Mesothelial cell of epicardium (in vitro differentiated cells): ENCODE results near the gene KLHDC8A. TPM values are rescaled to one million over a fixed set of nuclear protein-coding genes. Genes with fewer than 3 reads are reported as not detected.
A peak's percentile ranks its signal among the peaks of the same experiment; 100 is the strongest.

ENCODE experiments used
- DNase-seq, 2 experiments: peaks; one replicate each; pipeline ENCODE4 v3.0.0; 2021; ENCODE audit warnings: low spot score in 2 of 2; ENCODE audit not compliant: unreplicated experiment in 2 of 2
- H3K27ac Mint-ChIP-seq: 2 replicates; pipeline ENCODE4 v1.8.0; 2021; ENCODE audit warnings: mixed read lengths
- H3K27me3 Mint-ChIP-seq: 2 replicates; pipeline ENCODE4 v1.8.0; 2021; ENCODE audit warnings: low read depth, mixed read lengths
- H3K36me3 Mint-ChIP-seq: 2 replicates; pipeline ENCODE4 v1.8.0; 2021; ENCODE audit warnings: mixed read lengths
- H3K4me1 Mint-ChIP-seq: 2 replicates; pipeline ENCODE4 v1.8.0; 2021; ENCODE audit warnings: mixed read lengths
- H3K4me3 Mint-ChIP-seq: 2 replicates; pipeline ENCODE4 v1.8.0; 2021; ENCODE audit warnings: mild to moderate bottlenecking, moderate library complexity, mixed read lengths
- H3K9me3 Mint-ChIP-seq: 2 replicates; pipeline ENCODE4 v1.8.0; 2021; ENCODE audit warnings: mixed read lengths
- total RNA-seq: library from RNA; stranded (reverse); gene quantifications from 3 replicates; pipeline ENCODE4 v1.2.1, GENCODE V29; 2021
- TF ChIP-seq, protein P1 (sequence below): fragments of 200-600 bp; sonication (generic); IDR thresholded peaks from one replicate; pipeline ENCODE4 v1.5.0; 2021; ENCODE audit warnings: antibody characterized with exemption; ENCODE audit not compliant: unreplicated experiment

Gene KLHDC8A
- total RNA-seq, 1 donor from 2014 or later = 0.51 TPM

DNA sequence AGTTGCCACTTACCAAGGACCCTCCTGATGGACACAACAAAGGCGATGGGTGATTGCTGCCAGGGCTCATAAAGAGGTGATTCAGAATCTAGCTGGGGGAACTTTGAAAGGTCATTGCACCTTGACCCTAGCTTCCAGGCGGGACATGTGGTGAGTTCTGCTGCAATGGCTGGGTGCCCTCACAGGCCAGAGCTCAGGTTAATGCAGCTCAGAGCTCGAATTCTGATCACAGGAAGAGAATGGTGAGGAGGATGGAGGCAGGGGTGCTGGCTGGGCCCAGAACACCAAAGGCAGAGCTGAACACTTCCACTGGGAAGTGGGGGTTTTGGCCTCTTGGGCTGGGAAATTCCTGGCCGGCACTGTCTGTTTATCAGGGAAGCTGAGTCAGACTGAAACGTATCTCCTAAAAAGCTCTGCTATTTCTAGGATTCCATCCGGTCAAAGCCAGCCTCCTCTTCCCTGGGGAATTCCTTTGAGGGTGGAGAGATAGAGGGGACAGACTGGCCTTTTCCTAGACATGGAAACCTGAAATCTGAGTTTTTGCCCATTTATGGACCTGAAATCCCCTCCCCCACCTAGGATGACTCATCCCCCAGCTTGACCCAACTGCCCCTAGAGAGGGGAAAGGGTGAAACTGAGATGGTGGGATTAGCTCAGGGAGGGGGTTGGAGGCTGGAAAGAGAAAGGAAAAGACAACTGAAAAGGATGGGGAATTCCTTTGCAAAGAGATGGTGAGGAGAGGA is 62.4 kb downstream of the KLHDC8A start:
- peak overlapping the region; percentile 97 for H3K27ac Mint-ChIP-seq
- H3K4me3 Mint-ChIP-seq = no peak overlapping the region
- H3K4me1 Mint-ChIP-seq = peaks cover 38% of the 10 kb centered on the region
- no peaks in the 10 kb centered on the region for H3K27me3 Mint-ChIP-seq
- no peaks in the 10 kb centered on the region for H3K9me3 Mint-ChIP-seq
- no peaks in the 10 kb centered on the region for H3K36me3 Mint-ChIP-seq
- DNase-seq = no peak
- TF ChIP-seq, protein P1, sequence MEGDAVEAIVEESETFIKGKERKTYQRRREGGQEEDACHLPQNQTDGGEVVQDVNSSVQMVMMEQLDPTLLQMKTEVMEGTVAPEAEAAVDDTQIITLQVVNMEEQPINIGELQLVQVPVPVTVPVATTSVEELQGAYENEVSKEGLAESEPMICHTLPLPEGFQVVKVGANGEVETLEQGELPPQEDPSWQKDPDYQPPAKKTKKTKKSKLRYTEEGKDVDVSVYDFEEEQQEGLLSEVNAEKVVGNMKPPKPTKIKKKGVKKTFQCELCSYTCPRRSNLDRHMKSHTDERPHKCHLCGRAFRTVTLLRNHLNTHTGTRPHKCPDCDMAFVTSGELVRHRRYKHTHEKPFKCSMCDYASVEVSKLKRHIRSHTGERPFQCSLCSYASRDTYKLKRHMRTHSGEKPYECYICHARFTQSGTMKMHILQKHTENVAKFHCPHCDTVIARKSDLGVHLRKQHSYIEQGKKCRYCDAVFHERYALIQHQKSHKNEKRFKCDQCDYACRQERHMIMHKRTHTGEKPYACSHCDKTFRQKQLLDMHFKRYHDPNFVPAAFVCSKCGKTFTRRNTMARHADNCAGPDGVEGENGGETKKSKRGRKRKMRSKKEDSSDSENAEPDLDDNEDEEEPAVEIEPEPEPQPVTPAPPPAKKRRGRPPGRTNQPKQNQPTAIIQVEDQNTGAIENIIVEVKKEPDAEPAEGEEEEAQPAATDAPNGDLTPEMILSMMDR = no peak

DNA sequence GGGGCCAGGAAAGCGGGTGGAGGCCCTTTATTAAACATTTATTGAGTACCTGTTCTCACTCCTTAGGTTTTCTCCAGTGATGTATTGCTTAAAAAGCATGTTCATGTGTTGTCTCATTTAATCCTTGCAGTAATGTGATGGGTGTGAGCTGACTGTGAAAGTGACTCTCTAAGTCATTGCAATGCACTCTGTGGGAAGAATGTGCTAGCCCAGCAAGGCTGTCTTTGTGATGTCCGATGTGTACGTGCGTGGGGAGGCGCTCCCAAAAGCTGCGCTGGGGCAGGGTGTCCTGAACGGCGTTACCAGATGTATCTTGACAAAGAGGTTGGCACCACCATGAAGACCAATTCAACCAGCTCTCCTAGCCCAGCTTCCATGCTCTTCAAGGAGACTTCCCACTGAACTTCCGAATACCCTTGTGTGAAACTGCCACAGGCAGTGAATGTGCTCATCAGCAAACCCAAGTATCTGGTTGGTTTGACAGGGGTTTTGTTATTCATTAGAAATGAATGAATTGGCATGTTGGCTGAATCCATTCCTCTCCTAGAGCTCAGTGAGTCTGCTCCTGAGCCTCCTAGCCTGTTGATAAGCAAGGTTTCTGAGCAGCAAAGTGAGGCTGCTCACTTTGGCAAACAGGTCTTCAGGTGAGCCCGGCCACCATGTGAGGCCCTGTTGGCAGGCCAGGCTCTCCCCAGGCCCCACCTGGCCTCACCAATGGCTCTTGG is 63.2 kb downstream of the KLHDC8A start:
- Mint-ChIP-seq H3K27ac (peak overlapping the region; percentile 97), H3K27me3 (no peaks in the 10 kb centered on the region), H3K9me3 (no peaks in the 10 kb centered on the region), H3K36me3 (no peaks in the 10 kb centered on the region), H3K4me3 (no peak overlapping the region), H3K4me1 (peaks cover 33% of the 10 kb centered on the region)
- DNase-seq = no peak
- TF ChIP-seq, protein P1 = no peak

DNA sequence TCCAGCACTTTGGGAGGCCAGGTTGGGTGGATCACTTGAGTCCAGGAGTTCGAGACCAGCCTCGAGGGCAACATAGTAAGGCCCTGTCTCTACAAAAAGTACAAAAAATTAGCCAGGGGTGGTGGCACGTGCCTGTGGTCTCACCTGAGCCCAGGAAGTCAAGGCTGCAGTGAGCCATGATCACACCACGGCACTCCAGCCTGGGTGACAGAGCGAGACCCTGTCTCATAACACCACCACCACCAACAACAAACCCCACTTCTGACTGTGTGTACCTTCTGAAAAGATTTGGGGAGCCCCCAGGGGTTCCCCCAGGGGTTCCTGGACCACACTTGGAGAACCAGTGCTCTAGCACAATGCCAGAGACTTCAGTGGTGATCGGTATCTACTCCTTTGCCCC is 65.1 kb downstream of the KLHDC8A start:
- H3K4me3 Mint-ChIP-seq = no peak overlapping the region
- H3K36me3 Mint-ChIP-seq = no peaks in the 10 kb centered on the region
- H3K9me3 Mint-ChIP-seq = no peaks in the 10 kb centered on the region
- no peak for DNase-seq
- no peak overlapping the region for H3K27ac Mint-ChIP-seq
- TF ChIP-seq, protein P1 = no peak
- peaks cover 25% of the 10 kb centered on the region for H3K4me1 Mint-ChIP-seq
- H3K27me3 Mint-ChIP-seq = no peaks in the 10 kb centered on the region

DNA sequence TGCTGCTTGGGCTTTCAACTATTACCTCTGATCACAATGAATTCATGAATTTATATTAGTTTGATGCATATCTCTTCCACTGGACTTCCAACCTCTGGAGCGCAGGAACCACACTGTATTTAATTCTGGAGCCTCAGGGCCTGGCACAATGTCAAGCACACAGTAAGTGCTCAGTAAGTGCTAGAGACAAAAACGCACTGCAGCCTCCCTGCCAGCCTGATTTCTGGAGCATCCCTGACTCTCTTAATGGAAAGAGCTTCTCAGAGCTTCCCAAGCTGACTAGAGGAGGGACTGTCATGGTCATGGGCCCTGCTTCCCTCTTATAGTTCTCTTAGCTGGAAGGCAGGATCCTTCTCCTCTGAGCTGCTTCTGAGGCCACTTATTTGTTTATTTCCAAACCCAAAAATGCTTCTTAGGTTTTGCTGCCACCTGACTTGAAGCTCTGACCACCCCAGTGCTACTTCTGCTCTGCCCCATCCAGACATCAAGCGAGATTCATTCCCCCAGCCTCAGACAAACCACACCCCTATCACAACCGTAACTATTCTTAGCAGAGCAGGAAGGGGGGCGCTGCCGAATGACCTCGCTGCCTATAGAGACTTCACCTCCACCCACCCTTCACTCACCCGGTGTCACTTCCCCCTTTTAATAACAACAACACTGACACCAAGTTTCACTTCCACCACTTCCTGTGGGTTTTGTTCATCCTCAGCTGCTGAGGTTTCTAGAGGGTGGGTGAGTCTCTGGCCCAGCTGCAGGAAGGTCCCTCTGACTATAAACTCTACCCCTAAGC is 68.8 kb downstream of the KLHDC8A start:
- peak overlapping the region; percentile 47 for H3K27ac Mint-ChIP-seq
- H3K4me3 Mint-ChIP-seq = no peak overlapping the region
- H3K9me3 Mint-ChIP-seq = no peaks in the 10 kb centered on the region
- TF ChIP-seq, protein P1 = no peak
- no peak for DNase-seq
- no peaks in the 10 kb centered on the region for H3K27me3 Mint-ChIP-seq
- H3K4me1 Mint-ChIP-seq = peaks cover 15% of the 10 kb centered on the region
- H3K36me3 Mint-ChIP-seq = no peaks in the 10 kb centered on the region

DNA sequence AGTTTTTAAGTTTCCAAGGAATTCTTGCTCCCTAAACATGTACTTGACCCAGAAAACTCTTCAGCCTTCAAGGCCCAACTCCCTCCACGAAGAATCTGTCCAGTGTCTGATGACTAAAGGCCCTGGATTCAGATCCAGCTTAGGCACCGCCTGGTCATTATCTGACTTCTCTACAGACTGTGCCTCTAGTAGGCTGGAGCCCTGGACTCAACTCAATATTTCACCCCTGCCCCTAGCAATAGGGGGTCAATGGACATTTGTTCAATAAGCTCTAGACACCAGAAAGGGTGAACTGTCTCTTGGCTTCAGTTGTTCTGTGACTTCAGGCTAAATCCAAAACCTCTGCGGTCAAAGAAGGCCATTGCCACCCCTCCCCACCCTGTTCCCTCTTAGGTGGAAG is 69.6 kb downstream of the KLHDC8A start:
- DNase-seq = no peak
- no peak overlapping the region for H3K27ac Mint-ChIP-seq
- TF ChIP-seq, protein P1 = no peak
- no peak overlapping the region for H3K4me3 Mint-ChIP-seq
- no peaks in the 10 kb centered on the region for H3K36me3 Mint-ChIP-seq
- H3K4me1 Mint-ChIP-seq = peaks cover 15% of the 10 kb centered on the region
- no peaks in the 10 kb centered on the region for H3K27me3 Mint-ChIP-seq
- no peaks in the 10 kb centered on the region for H3K9me3 Mint-ChIP-seq
